Measurements from ENCODE around the gene MNX1.

DNA sequence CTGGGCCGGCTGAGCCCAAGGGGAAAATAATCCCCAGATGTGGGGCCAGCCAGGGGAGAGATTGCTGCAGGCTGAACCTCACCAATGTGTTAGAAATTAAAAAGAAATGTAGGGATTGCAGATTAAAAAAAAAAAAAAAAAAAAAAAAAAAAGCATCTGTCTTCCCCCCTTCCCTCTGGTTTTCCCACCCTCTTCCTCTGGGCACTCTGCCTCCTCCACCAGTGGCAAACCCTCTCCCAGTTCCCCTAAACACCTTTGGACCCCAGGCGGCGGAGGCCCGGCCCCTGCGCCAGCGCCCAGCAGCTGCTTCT lies 7.1 kb downstream of the MNX1 start:
- TF ChIP-seq ELF4 (IDR thresholded peaks at IDR 0.05) (no peak), BHLHE40 (IDR thresholded peaks at IDR 0.05; ENCODE audit: borderline replicate concordance) (no peak), SUZ12 (IDR thresholded peaks at IDR 0.05) (no peak)
